Stomach smooth muscle (tissue), 2 donors: ENCODE data around the gene TPSAB1.

Source experiments
- H3K27ac ChIP-seq: one replicate; pipeline ENCODE4 v1.7.0; 2013; ENCODE audit warnings: mild to moderate bottlenecking, low read length, inconsistent platforms
- H3K27me3 ChIP-seq, 2 donors: one replicate each; pipeline ENCODE4 v1.7.0; 2013; ENCODE audit warnings: low read length in 2 of 2; ENCODE audit not compliant: insufficient read depth in 2 of 2, control insufficient read depth in 1 of 2
- H3K36me3 ChIP-seq, 2 donors: one replicate each; pipeline ENCODE4 v1.7.0; 2013; ENCODE audit warnings: low read length in 2 of 2; ENCODE audit not compliant: control insufficient read depth in 2 of 2, insufficient read depth in 2 of 2
- H3K4me1 ChIP-seq: one replicate; pipeline ENCODE4 v1.7.0; 2013; ENCODE audit warnings: low read length; ENCODE audit not compliant: control insufficient read depth, insufficient read depth
- H3K4me3 ChIP-seq, 2 donors: one replicate each; pipeline ENCODE4 v1.7.0; 2013; ENCODE audit warnings: low read length in 2 of 2
- H3K9ac ChIP-seq, 2 donors: one replicate each; pipeline ENCODE4 v1.7.0; 2013; ENCODE audit warnings: low read length in 2 of 2, mild to moderate bottlenecking in 1 of 2
- H3K9me3 ChIP-seq, 2 donors: one replicate each; pipeline ENCODE4 v1.7.0; 2013; ENCODE audit warnings: low read length in 2 of 2; ENCODE audit not compliant: control insufficient read depth in 2 of 2
- donor health status: healthy.
- donor health status: Pancreatic carcinoma.

The TPSAB1 gene

DNA sequence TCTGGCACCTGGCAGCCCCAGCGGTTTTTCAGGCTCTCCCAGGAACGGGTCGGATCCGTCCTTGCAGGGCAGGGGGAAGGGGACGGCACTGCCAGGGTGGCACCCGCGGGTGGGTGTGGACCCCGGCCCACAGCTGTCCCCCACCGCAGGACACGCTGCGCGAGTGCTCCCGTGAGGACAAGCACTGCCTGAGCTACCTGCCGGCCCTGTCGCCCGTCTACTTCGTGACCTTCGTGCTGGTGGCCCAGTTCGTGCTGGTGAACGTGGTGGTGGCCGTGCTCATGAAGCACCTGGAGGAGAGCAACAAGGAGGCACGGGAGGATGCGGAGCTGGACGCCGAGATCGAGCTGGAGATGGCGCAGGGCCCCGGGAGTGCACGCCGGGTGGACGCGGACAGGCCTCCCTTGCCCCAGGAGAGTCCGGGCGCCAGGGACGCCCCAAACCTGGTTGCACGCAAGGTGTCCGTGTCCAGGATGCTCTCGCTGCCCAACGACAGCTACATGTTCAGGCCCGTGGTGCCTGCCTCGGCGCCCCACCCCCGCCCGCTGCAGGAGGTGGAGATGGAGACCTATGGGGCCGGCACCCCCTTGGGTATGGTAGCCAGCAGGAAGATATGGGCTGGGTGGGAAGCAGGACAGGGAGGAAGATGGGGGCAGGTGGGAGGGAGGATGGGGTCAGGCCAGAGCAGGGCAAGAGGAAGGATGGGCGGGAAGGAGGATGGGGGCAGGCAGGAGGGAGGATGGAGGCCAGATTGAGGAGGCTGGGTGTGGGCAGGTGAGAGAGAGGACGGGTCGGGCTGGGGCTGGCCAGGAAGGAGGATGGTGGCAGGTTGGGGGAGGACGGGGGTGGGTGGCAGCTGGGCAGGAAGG is 22.2 kb upstream of the TPSAB1 start:
- Histone ChIP-seq H3K4me1 (peaks cover 4% of the 10 kb centered on the region), H3K27me3 (no peaks in the 10 kb centered on the region), H3K27ac (no peak overlapping the region), H3K4me3 (no peak overlapping the region), H3K9me3 (no peaks in the 10 kb centered on the region), H3K9ac (no peak overlapping the region), H3K36me3 (peaks cover 13 to 21% of the 10 kb centered on the region in 2 donors)

- H3K27ac ChIP-seq: no peak overlapping the region
- H3K4me1 ChIP-seq: peaks cover 4% of the 10 kb centered on the region
- H3K36me3 ChIP-seq: peaks cover 13 to 18% of the 10 kb centered on the region in 2 donors
- H3K27me3 ChIP-seq: no peaks in the 10 kb centered on the region
- no peak overlapping the region for H3K4me3 ChIP-seq
- no peak overlapping the region for H3K9ac ChIP-seq
- H3K9me3 ChIP-seq: no peaks in the 10 kb centered on the region
Measured at GRCh38 chr16:1218930-1219611, 21.4 kb upstream of the TPSAB1 start.

DNA sequence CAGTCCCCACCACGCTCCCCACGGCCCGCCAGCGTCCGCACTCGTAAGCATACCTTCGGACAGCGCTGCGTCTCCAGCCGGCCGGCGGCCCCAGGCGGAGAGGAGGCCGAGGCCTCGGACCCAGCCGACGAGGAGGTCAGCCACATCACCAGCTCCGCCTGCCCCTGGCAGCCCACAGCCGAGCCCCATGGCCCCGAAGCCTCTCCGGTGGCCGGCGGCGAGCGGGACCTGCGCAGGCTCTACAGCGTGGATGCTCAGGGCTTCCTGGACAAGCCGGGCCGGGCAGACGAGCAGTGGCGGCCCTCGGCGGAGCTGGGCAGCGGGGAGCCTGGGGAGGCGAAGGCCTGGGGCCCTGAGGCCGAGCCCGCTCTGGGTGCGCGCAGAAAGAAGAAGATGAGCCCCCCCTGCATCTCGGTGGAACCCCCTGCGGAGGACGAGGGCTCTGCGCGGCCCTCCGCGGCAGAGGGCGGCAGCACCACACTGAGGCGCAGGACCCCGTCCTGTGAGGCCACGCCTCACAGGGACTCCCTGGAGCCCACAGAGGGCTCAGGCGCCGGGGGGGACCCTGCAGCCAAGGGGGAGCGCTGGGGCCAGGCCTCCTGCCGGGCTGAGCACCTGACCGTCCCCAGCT is 20.3 kb upstream of the TPSAB1 start:
- no peak overlapping the region for H3K9ac ChIP-seq
- no peaks in the 10 kb centered on the region for H3K27me3 ChIP-seq
- peaks cover 13 to 15% of the 10 kb centered on the region in 2 donors for H3K36me3 ChIP-seq
- H3K9me3 ChIP-seq: no peaks in the 10 kb centered on the region
- H3K4me1 ChIP-seq: peaks cover 6% of the 10 kb centered on the region
- no peak overlapping the region for H3K4me3 ChIP-seq
- H3K27ac ChIP-seq: no peak overlapping the region

- H3K4me3 ChIP-seq: no peak overlapping the region
Measured at GRCh38 chr16:1220841-1221627, 19.5 kb upstream of the TPSAB1 start.

DNA sequence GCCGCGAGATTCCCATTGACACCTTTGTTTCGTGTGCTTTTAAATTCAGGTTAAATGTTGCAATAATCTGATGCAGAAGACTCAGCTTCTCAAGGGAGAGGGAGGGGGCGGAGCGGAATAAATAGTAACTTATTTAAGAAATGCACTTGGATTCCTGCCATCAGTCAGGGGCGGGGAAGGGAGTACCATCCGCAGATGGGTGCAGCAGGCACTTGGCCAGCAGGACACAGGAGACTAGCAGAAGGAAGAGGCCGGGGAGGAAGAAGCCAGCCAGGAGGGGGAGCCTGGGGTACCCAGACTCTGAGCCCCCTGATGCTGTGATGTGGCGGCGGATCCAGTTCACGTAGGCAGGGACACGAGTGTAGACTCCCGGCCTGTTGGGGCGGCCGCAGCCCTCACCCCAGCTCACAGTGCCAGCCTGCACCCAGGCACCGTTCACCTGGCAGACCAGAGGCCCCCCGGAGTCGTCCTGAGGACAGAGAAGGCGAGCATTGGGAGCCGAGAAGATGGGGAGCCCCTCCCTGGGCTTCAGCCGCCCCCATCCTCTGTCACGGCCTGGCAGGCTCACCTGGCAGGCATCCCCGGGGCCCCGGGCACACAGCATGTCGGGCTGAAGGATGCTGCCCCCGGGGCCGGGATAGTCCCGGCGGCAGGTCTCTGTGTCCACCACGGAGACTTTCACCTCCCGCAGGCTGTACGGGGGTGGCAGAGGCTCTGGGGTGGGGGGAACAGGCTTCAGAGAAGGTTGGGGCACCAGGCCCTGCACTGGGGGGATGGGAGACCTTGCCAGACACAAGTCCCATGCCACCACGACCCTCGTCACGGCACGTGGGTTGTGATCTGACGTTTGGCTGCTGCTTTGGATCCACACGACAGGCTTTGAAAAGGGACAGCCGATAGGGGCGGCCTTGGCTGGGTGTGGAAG is 18.6 kb upstream of the TPSAB1 start:
- Histone ChIP-seq H3K4me1 (peaks cover 19% of the 10 kb centered on the region), H3K9me3 (no peaks in the 10 kb centered on the region), H3K36me3 (peaks cover 13 to 15% of the 10 kb centered on the region in 2 donors), H3K9ac (no peak overlapping the region), H3K27ac (no peak overlapping the region), H3K27me3 (no peaks in the 10 kb centered on the region), H3K4me3 (no peak overlapping the region)

More at GRCh38 chr16:1220841-1221627, 19.5 kb upstream of the TPSAB1 start:
- no peaks in the 10 kb centered on the region for H3K9me3 ChIP-seq
- H3K27ac ChIP-seq: no peak overlapping the region
- no peak overlapping the region for H3K9ac ChIP-seq
- peaks cover 13 to 15% of the 10 kb centered on the region in 2 donors for H3K36me3 ChIP-seq
- peaks cover 14% of the 10 kb centered on the region for H3K4me1 ChIP-seq
- no peaks in the 10 kb centered on the region for H3K27me3 ChIP-seq

DNA sequence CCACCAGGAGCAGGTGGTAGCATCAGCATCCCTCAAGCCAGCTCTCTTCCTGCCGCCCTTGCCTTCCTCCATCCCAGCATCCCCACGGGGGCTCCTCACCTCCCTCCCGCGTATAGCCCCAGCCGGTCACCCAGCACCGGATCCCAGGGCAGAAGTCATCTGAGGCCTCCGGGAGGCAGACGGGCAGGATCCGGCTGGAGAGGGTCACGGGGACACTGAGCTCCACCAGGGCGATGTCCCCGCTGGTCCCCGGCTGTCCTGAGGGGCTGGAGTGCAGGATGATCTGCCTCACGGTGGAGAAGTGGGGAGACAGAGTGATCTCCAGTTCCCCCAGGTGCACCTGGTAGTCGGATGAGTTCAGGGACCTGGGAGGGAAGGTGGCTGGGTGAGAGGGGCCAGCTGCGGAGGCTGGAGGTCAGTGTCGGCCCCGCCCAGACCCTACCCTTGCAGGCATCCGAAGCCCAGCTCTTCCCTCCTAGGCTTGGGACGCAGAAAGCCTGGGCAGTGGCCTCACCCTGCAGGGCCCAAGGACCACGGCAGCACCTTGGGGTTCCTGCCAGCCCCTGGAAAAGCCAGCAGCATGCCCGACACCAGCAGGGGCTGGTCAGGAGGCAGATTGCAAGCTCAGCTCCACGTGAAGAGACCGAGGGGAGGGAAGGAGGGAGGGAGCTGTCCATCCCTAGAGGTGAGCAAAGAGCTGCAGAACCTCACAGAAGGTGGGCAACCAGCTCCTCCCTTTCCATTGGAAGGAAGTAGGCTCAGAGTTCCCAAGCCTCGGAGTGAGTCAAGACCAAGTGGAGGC is 17.8 kb upstream of the TPSAB1 start:
- no peaks in the 10 kb centered on the region for H3K9me3 ChIP-seq
- no peak overlapping the region for H3K4me3 ChIP-seq
- H3K27ac ChIP-seq: no peak overlapping the region
- H3K36me3 ChIP-seq: peaks cover 9 to 12% of the 10 kb centered on the region in 2 donors
- no peaks in the 10 kb centered on the region for H3K27me3 ChIP-seq
- H3K4me1 ChIP-seq: peaks cover 22% of the 10 kb centered on the region
- no peak overlapping the region for H3K9ac ChIP-seq

DNA sequence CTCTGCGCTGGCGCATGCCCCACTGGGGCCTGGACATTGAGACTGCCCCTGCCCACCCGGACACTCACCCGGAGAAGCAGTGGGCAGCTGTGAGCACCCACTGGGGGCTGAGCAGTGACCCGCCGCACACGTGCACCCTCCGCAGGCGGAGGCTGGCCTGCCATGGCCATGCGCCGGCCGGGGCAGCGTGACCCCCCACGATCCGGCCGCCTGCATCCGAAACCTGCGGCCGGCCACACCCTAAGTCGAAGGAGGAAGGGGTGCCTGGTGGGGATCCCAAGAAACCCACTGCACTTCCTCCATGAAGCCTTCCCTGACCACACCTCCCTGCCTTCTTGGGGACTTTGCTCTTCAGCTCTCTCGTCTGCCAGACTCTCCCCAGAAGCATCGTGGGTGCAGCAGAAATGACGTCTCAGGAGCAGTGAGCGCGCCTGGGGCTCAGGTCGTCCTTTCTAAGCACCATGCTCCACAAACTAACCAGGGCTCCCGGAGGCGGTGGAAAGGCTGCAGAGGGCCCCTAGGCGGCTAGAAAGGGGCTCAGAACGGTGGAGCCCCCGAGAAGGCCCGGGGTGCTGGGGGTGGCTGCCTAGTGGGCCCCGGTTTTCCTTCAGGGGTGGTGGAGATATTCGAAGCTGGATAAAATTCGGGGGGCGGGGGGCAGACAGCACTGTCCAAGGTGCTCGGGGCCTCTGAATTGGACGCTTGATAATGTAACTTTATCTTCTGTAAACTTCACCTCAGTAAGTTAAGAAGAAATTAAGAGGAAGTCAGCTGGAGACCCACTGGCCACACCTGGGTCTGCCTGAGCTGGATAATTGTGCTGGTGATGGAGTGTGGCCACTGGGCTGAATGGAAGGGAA is 16.9 kb upstream of the TPSAB1 start:
- Histone ChIP-seq H3K9ac (no peak overlapping the region), H3K27ac (no peak overlapping the region), H3K4me1 (peaks cover 22% of the 10 kb centered on the region), H3K36me3 (peaks cover 5 to 6% of the 10 kb centered on the region in 2 donors), H3K27me3 (no peaks in the 10 kb centered on the region), H3K4me3 (no peak overlapping the region), H3K9me3 (no peaks in the 10 kb centered on the region)

GRCh38 chr16:1224558-1224957 is 15.9 kb upstream of the TPSAB1 start:
- Histone ChIP-seq H3K27ac (no peak overlapping the region), H3K9me3 (no peaks in the 10 kb centered on the region)

More at GRCh38 chr16:1224558-1224957, 15.9 kb upstream of the TPSAB1 start:
- no peak overlapping the region for H3K9ac ChIP-seq
- peaks cover 4% of the 10 kb centered on the region in 2 donors for H3K36me3 ChIP-seq
- no peaks in the 10 kb centered on the region for H3K27me3 ChIP-seq
- H3K4me3 ChIP-seq: no peak overlapping the region
- H3K4me1 ChIP-seq: peaks cover 22% of the 10 kb centered on the region
